Activated T-helper 1 cell treated with anti-CD3 and anti-CD28 coated beads, Interleukin-12 subunit alpha, Interleukin-12 subunit beta, Interleukin-2, Interleukin-4 antibody, amounts not matched to agents 30 ng/mL and 10 ng/mL and 1 ng/mL, durations not matched to agents 14 hours and 24 hours and 36 hours (primary cell): ENCODE results near the gene C1QTNF5. TPM values are rescaled to one million over a fixed set of nuclear protein-coding genes. Genes with fewer than 3 reads are reported as not detected.

Experiments used
- DNase-seq: peaks from one replicate; pipeline ENCODE4 v3.0.0; 2021; ENCODE audit warnings: low spot score
- H3K27ac Mint-ChIP-seq: one replicate; pipeline ENCODE4 v1.8.0; 2021; ENCODE audit warnings: mild to moderate bottlenecking, mixed read lengths
- H3K27me3 Mint-ChIP-seq: one replicate; pipeline ENCODE4 v1.8.0; 2022; ENCODE audit warnings: mild to moderate bottlenecking, moderate library complexity, mixed read lengths; ENCODE audit not compliant: insufficient read depth
- H3K36me3 Mint-ChIP-seq: one replicate; pipeline ENCODE4 v1.8.0; 2021; ENCODE audit warnings: low read depth, mixed read lengths
- H3K4me1 Mint-ChIP-seq: one replicate; pipeline ENCODE4 v1.8.0; 2021; ENCODE audit warnings: low read depth, mixed read lengths
- H3K4me3 Mint-ChIP-seq: one replicate; pipeline ENCODE4 v1.8.0; 2021; ENCODE audit warnings: mild to moderate bottlenecking, moderate library complexity, mixed read lengths
- H3K9me3 Mint-ChIP-seq: one replicate; pipeline ENCODE4 v1.8.0; 2021; ENCODE audit warnings: mixed read lengths
- intact Hi-C: fragments of 100-400 bp; cut with micrococcal nuclease; formaldehyde crosslinking; loops from one replicate; pipeline ENCODE4 v1.15.1; 2024
- total RNA-seq: library from RNA; stranded (reverse); gene quantifications from 2 replicates; pipeline ENCODE4 v1.2.3, GENCODE V29; 2022

The C1QTNF5 gene
- total RNA-seq, 1 donor from 2014 or later: not detected

- DNase-seq: no peak
- intact Hi-C loops: no loop called here
- Mint-ChIP-seq H3K4me3 (peak overlapping the region; percentile 97), H3K27me3 (peaks cover 16% of the 10 kb centered on the region), H3K36me3 (peaks cover 22% of the 10 kb centered on the region), H3K4me1 (peaks cover 53% of the 10 kb centered on the region), H3K9me3 (no peaks in the 10 kb centered on the region), H3K27ac (peak overlapping the region; percentile 66)
These were observed 4.8 kb downstream of the C1QTNF5 start for GRCh38 chr11:119335655-119336543.

- Mint-ChIP-seq H3K9me3 (no peaks in the 10 kb centered on the region), H3K36me3 (peaks cover 22% of the 10 kb centered on the region), H3K27ac (peak overlapping the region; percentile 96), H3K4me1 (peaks cover 53% of the 10 kb centered on the region), H3K27me3 (peaks cover 21% of the 10 kb centered on the region), H3K4me3 (peak overlapping the region; percentile 97)
- intact Hi-C loops: no loop called here
- no peak for DNase-seq
These were observed 5.5 kb downstream of the C1QTNF5 start for GRCh38 chr11:119335091-119335654.

GRCh38 chr11:119334174-119334930, 6.3 kb downstream of the C1QTNF5 start, which contains the start of gene RNF26:
Gene RNF26 (plus strand): TSS chr11:119334527. CDS start chr11:119335123, 596 bp downstream.
- Mint-ChIP-seq H3K36me3 (peaks cover 22% of the 10 kb centered on the region), H3K4me3 (peak within 1 kb of the TSS; percentile 97), H3K27ac (peak within 1 kb of the TSS; percentile 96), H3K9me3 (no peaks in the 10 kb centered on the region), H3K27me3 (peaks cover 25% of the 10 kb centered on the region), H3K4me1 (peaks cover 53% of the 10 kb centered on the region)
- peak; percentile 93 for DNase-seq
- intact Hi-C loops: loop anchor here (1.0 kb wide), 4 partner anchors 13 to 239 kb away; partner anchors contain the start of genes CBL and HINFP

- Mint-ChIP-seq H3K27ac (peak overlapping the region; percentile 91), H3K27me3 (peaks cover 24% of the 10 kb centered on the region), H3K4me1 (peaks cover 35% of the 10 kb centered on the region), H3K36me3 (peaks cover 10% of the 10 kb centered on the region), H3K9me3 (no peaks in the 10 kb centered on the region), H3K4me3 (peak overlapping the region; percentile 72)
- no peak for DNase-seq
- intact Hi-C loops: no loop called here
These were observed 8.4 kb downstream of the C1QTNF5 start for GRCh38 chr11:119332111-119332765.

- intact Hi-C loops: no loop called here
- no peaks in the 10 kb centered on the region for H3K9me3 Mint-ChIP-seq
- H3K4me1 Mint-ChIP-seq: peaks cover 18% of the 10 kb centered on the region
- no peaks in the 10 kb centered on the region for H3K36me3 Mint-ChIP-seq
- no peak overlapping the region for H3K27ac Mint-ChIP-seq
- no peak overlapping the region for H3K4me3 Mint-ChIP-seq
- DNase-seq: no peak
- peaks cover 24% of the 10 kb centered on the region for H3K27me3 Mint-ChIP-seq
These were observed 10.4 kb downstream of the C1QTNF5 start for GRCh38 chr11:119330237-119330636.

GRCh38 chr11:119329320-119329719, 11.4 kb downstream of the C1QTNF5 start:
- no peak for DNase-seq
- peaks cover 24% of the 10 kb centered on the region for H3K27me3 Mint-ChIP-seq
- H3K4me3 Mint-ChIP-seq: no peak overlapping the region
- peaks cover 14% of the 10 kb centered on the region for H3K4me1 Mint-ChIP-seq
- no peaks in the 10 kb centered on the region for H3K9me3 Mint-ChIP-seq
- no peaks in the 10 kb centered on the region for H3K36me3 Mint-ChIP-seq
- no peak overlapping the region for H3K27ac Mint-ChIP-seq
- intact Hi-C loops: no loop called here

- Mint-ChIP-seq H3K4me3 (no peak overlapping the region), H3K36me3 (no peaks in the 10 kb centered on the region), H3K27ac (no peak overlapping the region), H3K27me3 (peaks cover 12% of the 10 kb centered on the region), H3K4me1 (peaks cover 23% of the 10 kb centered on the region), H3K9me3 (no peaks in the 10 kb centered on the region)
- intact Hi-C loops: loop anchor here (5.0 kb wide), 1 partner anchor 227 kb away; a partner anchor contains a TSS
- no peak for DNase-seq
These were observed 16.5 kb downstream of the C1QTNF5 start for GRCh38 chr11:119324189-119324588.

GRCh38 chr11:119323532-119324033, 17.1 kb downstream of the C1QTNF5 start:
- no peak overlapping the region for H3K4me3 Mint-ChIP-seq
- no peaks in the 10 kb centered on the region for H3K9me3 Mint-ChIP-seq
- intact Hi-C loops: loop anchor here (1.0 to 5.0 kb wide), 5 partner anchors 39 to 257 kb away; partner anchors contain the start of genes CBL and VPS11
- peaks cover 13% of the 10 kb centered on the region for H3K27me3 Mint-ChIP-seq
- H3K4me1 Mint-ChIP-seq: peaks cover 27% of the 10 kb centered on the region
- H3K36me3 Mint-ChIP-seq: no peaks in the 10 kb centered on the region
- peak; percentile 64 for DNase-seq
- no peak overlapping the region for H3K27ac Mint-ChIP-seq

- intact Hi-C loops: loop anchor here (1.0 to 5.0 kb wide), 5 partner anchors 39 to 256 kb away; partner anchors contain the start of genes CBL and VPS11
- DNase-seq: no peak
- peaks cover 13% of the 10 kb centered on the region for H3K27me3 Mint-ChIP-seq
- H3K4me3 Mint-ChIP-seq: no peak overlapping the region
- H3K4me1 Mint-ChIP-seq: peaks cover 29% of the 10 kb centered on the region
- no peaks in the 10 kb centered on the region for H3K36me3 Mint-ChIP-seq
- H3K27ac Mint-ChIP-seq: no peak overlapping the region
- no peaks in the 10 kb centered on the region for H3K9me3 Mint-ChIP-seq
These were observed 17.7 kb downstream of the C1QTNF5 start for GRCh38 chr11:119322921-119323531.

GRCh38 chr11:119322360-119322739, 18.3 kb downstream of the C1QTNF5 start:
- no peak overlapping the region for H3K4me3 Mint-ChIP-seq
- peaks cover 19% of the 10 kb centered on the region for H3K27me3 Mint-ChIP-seq
- H3K36me3 Mint-ChIP-seq: no peaks in the 10 kb centered on the region
- intact Hi-C loops: loop anchor here (2.0 to 5.0 kb wide), 2 partner anchors 225 to 256 kb away; partner anchors contain the start of gene VPS11
- DNase-seq: no peak
- no peak overlapping the region for H3K27ac Mint-ChIP-seq
- no peaks in the 10 kb centered on the region for H3K9me3 Mint-ChIP-seq
- peaks cover 29% of the 10 kb centered on the region for H3K4me1 Mint-ChIP-seq

GRCh38 chr11:119320776-119321524, 19.7 kb downstream of the C1QTNF5 start:
- H3K36me3 Mint-ChIP-seq: no peaks in the 10 kb centered on the region
- H3K27me3 Mint-ChIP-seq: peaks cover 21% of the 10 kb centered on the region
- H3K9me3 Mint-ChIP-seq: no peaks in the 10 kb centered on the region
- H3K4me1 Mint-ChIP-seq: peaks cover 29% of the 10 kb centered on the region
- H3K4me3 Mint-ChIP-seq: peak overlapping the region; percentile 80
- peak; percentile 63 for DNase-seq
- intact Hi-C loops: loop anchor here (1.0 to 5.0 kb wide), 7 partner anchors 13 to 224 kb away; partner anchors contain the start of genes NLRX1 and RNF26
- H3K27ac Mint-ChIP-seq: peak overlapping the region; percentile 81
